ENCODE results near the gene YJEFN3.

Gene YJEFN3

DNA sequence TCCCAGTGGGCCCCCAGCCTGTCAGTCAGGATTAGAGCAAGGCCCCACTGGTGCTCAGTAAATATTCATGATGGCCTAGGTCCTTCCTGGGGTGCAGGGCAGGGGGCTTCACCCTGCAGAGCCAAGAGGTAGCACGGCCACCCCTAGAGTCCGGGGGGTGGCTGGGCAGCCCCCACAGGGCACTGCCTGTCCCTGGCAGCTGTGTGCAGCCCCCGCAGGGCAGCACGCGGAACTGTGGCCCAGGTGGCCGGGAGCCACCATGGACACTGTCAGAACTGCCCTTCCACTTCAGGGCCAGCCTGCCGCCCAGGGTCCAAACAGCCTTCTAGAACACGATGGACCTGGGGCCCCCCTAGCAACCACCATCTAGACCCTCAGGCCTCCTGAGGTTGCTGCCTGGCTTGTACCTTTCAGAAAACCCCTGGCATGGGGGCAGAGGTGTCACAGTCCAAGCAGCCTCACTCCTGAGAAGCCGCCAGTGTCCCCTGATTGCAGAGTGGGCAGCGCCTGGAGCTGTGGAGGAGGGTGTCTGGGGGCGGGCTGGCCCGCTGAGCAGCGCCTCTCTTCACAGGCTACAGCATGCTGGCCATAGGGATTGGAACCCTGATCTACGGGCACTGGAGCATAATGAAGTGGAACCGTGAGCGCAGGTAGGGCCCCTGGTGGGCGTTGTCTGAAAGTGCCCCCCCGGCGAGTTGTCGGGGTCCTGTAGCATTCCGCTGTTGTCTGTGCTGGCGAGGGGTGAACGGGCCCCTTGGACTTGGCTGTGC is 2.9 kb upstream of the YJEFN3 start:
- Histone ChIP-seq H3K27ac (ENCODE audit: extremely low read depth, low read depth, low read length) (no peak overlapping the region; the same call in 1 of the 2 replicates), H3K4me3 (ENCODE audit: low read depth, low read length) (no peak overlapping the region), H3K9me3 (ENCODE audit: control insufficient read depth, insufficient read depth, low read depth, low read length) (no peaks in the 10 kb centered on the region), H3K36me3 (ENCODE audit: control insufficient read depth in 2 of 2, insufficient read depth in 1 of 2, low read length in 2 of 2) (peaks cover 15 to 66% of the 10 kb centered on the region in 2 experiments), H3K4me1 (ENCODE audit: control insufficient read depth, insufficient read depth, low read length) (no peaks in the 10 kb centered on the region)
- TF ChIP-seq GLIS1 (tag by site-specific recombination; IDR thresholded peaks at IDR 0.05) (peak; percentile 19; the same call in 1 of the 2 replicates), SP7 (tag by site-specific recombination; IDR thresholded peaks at IDR 0.05) (no peak), ZIC2 (tag by site-specific recombination; IDR thresholded peaks at IDR 0.05) (peak; percentile 49), ZNF48 (tag by site-specific recombination; IDR thresholded peaks at IDR 0.05) (no peak), ZNF624 (tag by site-specific recombination; IDR thresholded peaks at IDR 0.05) (no peak), EGR2 (tag by site-specific recombination; IDR thresholded peaks at IDR 0.05; ENCODE audit: low read depth) (peak; percentile 67), ZFHX2 (tag by site-specific recombination; conservative IDR thresholded peaks at IDR 0.05) (peak; percentile 66), ZNF24 (tag by site-specific recombination; IDR thresholded peaks at IDR 0.05) (no peak), ZNF785 (tag by site-specific recombination; IDR thresholded peaks at IDR 0.05) (no peak)
- TF ChIP-seq, protein P1, sequence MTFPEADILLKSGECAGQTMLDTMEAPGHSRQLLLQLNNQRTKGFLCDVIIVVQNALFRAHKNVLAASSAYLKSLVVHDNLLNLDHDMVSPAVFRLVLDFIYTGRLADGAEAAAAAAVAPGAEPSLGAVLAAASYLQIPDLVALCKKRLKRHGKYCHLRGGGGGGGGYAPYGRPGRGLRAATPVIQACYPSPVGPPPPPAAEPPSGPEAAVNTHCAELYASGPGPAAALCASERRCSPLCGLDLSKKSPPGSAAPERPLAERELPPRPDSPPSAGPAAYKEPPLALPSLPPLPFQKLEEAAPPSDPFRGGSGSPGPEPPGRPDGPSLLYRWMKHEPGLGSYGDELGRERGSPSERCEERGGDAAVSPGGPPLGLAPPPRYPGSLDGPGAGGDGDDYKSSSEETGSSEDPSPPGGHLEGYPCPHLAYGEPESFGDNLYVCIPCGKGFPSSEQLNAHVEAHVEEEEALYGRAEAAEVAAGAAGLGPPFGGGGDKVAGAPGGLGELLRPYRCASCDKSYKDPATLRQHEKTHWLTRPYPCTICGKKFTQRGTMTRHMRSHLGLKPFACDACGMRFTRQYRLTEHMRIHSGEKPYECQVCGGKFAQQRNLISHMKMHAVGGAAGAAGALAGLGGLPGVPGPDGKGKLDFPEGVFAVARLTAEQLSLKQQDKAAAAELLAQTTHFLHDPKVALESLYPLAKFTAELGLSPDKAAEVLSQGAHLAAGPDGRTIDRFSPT (tag by site-specific recombination; IDR thresholded peaks at IDR 0.05) = no peak
- TF ChIP-seq, protein P2, sequence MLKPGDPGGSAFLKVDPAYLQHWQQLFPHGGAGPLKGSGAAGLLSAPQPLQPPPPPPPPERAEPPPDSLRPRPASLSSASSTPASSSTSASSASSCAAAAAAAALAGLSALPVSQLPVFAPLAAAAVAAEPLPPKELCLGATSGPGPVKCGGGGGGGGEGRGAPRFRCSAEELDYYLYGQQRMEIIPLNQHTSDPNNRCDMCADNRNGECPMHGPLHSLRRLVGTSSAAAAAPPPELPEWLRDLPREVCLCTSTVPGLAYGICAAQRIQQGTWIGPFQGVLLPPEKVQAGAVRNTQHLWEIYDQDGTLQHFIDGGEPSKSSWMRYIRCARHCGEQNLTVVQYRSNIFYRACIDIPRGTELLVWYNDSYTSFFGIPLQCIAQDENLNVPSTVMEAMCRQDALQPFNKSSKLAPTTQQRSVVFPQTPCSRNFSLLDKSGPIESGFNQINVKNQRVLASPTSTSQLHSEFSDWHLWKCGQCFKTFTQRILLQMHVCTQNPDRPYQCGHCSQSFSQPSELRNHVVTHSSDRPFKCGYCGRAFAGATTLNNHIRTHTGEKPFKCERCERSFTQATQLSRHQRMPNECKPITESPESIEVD (tag by site-specific recombination; IDR thresholded peaks at IDR 0.05) = no peak
- TF ChIP-seq, protein P3, sequence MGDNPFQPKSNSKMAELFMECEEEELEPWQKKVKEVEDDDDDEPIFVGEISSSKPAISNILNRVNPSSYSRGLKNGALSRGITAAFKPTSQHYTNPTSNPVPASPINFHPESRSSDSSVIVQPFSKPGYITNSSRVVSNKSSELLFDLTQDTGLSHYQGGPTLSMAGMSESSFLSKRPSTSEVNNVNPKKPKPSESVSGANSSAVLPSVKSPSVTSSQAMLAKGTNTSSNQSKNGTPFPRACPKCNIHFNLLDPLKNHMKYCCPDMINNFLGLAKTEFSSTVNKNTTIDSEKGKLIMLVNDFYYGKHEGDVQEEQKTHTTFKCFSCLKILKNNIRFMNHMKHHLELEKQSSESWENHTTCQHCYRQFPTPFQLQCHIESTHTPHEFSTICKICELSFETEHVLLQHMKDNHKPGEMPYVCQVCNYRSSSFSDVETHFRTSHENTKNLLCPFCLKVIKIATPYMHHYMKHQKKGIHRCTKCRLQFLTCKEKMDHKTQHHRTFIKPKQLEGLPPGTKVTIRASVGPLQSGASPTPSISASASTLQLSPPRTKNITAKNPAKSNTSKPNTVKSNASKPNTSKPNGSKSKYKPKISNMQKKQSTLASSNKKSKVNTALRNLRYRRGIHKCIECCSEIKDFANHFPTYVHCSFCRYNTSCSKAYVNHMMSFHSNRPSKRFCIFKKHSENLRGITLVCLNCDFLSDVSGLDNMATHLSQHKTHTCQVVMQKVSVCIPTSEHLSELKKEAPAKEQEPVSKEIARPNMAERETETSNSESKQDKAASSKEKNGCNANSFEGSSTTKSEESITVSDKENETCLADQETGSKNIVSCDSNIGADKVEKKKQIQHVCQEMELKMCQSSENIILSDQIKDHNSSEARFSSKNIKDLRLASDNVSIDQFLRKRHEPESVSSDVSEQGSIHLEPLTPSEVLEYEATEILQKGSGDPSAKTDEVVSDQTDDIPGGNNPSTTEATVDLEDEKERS (tag by site-specific recombination; IDR thresholded peaks at IDR 0.05) = no peak
- ChIA-PET POLR2A (interaction anchor here (1.1 kb wide), 1 partner anchor 9 kb away, joined by 4 read pairs; the partner anchor contains the start of gene NDUFA13), CTCF (interaction anchor here (0.7 to 1.2 kb wide), 2 partner anchors 23 to 28 kb away, joined by 3 to 5 read pairs; no protein-coding TSS in a partner anchor)

DNA sequence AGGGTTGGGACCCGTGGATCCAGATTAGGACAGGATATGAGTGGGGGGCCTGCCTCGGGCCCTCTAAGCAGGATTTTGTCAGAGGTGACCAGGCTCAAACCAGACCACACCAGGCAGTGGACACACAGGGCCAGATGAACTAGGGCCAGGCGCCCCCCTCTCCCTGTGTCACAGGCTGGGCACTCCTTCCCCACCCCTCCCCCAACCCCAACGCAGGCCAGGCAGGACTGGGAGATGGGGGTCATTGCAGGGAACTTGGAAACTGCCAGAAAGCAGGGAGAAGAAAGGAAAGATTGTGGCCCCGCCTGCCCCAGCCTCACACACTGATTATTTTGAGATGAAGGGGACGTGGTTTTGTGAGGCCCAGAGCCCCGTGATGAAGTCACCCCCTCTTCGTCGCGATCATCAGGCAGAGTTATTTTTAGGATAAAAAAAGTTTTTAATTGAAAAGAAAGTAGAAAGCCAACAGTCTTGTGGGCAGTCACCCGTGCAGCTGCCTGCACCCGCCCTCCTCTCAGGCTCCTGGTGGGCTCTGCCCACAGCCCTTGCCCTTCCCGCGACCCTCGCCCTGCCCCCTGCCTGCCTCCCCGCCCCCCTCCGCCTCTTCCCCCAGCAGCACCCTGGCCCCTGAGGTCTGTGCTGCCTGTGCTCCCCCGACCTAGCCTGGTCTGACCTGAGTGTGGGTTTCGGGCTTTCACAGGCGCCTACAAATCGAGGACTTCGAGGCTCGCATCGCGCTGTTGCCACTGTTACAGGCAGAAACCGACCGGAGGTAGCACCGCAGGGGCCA is 1.9 kb upstream of the YJEFN3 start:
- H3K27ac ChIP-seq (ENCODE audit: extremely low read depth, low read depth, low read length) = no peak overlapping the region
- TF ChIP-seq HOXC10 (CRISPR knock-in tag; IDR thresholded peaks at IDR 0.05) (no peak), ZNF211 (tag by site-specific recombination; IDR thresholded peaks at IDR 0.05; ENCODE audit: low read depth) (no peak), ZNF621 (tag by site-specific recombination; IDR thresholded peaks at IDR 0.05) (no peak), ZNF175 (tag by site-specific recombination; IDR thresholded peaks at IDR 0.05) (no peak), ZNF341 (tag by site-specific recombination; IDR thresholded peaks at IDR 0.05; ENCODE audit: low read depth) (no peak), SCRT2 (tag by site-specific recombination; IDR thresholded peaks at IDR 0.05) (no peak)
- TF ChIP-seq, protein P4, sequence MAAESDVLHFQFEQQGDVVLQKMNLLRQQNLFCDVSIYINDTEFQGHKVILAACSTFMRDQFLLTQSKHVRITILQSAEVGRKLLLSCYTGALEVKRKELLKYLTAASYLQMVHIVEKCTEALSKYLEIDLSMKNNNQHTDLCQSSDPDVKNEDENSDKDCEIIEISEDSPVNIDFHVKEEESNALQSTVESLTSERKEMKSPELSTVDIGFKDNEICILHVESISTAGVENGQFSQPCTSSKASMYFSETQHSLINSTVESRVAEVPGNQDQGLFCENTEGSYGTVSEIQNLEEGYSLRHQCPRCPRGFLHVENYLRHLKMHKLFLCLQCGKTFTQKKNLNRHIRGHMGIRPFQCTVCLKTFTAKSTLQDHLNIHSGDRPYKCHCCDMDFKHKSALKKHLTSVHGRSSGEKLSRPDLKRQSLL (tag by site-specific recombination; IDR thresholded peaks at IDR 0.05) = no peak
- TF ChIP-seq, protein P5, sequence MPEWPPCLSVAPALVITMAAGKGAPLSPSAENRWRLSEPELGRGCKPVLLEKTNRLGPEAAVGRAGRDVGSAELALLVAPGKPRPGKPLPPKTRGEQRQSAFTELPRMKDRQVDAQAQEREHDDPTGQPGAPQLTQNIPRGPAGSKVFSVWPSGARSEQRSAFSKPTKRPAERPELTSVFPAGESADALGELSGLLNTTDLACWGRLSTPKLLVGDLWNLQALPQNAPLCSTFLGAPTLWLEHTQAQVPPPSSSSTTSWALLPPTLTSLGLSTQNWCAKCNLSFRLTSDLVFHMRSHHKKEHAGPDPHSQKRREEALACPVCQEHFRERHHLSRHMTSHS (tag by site-specific recombination; IDR thresholded peaks at IDR 0.05) = no peak
- TF ChIP-seq, protein P6, sequence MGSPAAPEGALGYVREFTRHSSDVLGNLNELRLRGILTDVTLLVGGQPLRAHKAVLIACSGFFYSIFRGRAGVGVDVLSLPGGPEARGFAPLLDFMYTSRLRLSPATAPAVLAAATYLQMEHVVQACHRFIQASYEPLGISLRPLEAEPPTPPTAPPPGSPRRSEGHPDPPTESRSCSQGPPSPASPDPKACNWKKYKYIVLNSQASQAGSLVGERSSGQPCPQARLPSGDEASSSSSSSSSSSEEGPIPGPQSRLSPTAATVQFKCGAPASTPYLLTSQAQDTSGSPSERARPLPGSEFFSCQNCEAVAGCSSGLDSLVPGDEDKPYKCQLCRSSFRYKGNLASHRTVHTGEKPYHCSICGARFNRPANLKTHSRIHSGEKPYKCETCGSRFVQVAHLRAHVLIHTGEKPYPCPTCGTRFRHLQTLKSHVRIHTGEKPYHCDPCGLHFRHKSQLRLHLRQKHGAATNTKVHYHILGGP (tag by site-specific recombination; IDR thresholded peaks at IDR 0.05) = no peak

More for the DNA sequence above, 1.9 kb upstream of the YJEFN3 start:
- peaks cover 13 to 65% of the 10 kb centered on the region in 2 experiments; a peak in 2 of 3 replicates for H3K36me3 ChIP-seq (ENCODE audit: control insufficient read depth in 2 of 2, insufficient read depth in 1 of 2, low read length in 2 of 2)
- H3K4me3 ChIP-seq (ENCODE audit: low read depth, low read length) = no peak overlapping the region
- ChIA-PET POLR2A (no interaction called here), CTCF (no interaction called here)
- H3K9me3 ChIP-seq (ENCODE audit: control insufficient read depth, insufficient read depth, low read depth, low read length) = no peaks in the 10 kb centered on the region
- no peaks in the 10 kb centered on the region for H3K4me1 ChIP-seq (ENCODE audit: control insufficient read depth, insufficient read depth, low read length)
